HG03342 (cell line): ENCODE data around the gene FLYWCH2.
"Not testable (repeated sequence)": the region's sequence is repeated elsewhere in the genome, so short reads cannot be mapped to it uniquely, and the experiment has no call there.

Source experiments
- ATAC-seq: cut with Tn5 transposase; IDR thresholded peaks from one replicate; pipeline ENCODE4 v1.9.1; 2021; ENCODE audit warnings: mild to moderate bottlenecking, moderate library complexity; ENCODE audit not compliant: unreplicated experiment

FLYWCH2 gene

DNA sequence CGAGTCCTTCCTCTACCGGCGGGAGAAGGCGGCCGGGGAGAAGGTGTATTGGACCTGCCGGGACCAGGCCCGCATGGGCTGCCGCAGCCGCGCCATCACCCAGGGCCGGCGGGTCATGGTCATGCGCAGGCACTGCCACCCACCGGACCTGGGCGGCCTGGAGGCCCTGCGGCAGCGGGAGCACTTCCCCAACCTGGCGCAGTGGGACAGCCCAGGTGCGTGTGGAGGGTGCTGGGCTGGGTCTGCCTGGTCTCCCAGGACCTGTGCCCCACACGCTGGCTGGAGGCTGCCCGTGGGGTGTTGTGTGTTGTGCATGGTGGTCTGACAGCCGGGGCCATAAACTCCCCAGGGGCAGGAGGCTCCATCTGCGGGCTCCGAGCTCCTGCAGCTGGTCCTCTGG is 54.2 kb downstream of the FLYWCH2 start:
- no peak for ATAC-seq

- no peak for ATAC-seq
Measured at GRCh38 chr16:2938206-2938605, 55.2 kb downstream of the FLYWCH2 start.

GRCh38 chr16:2939968-2940367 is 57.0 kb downstream of the FLYWCH2 start:
- ATAC-seq = no peak

DNA sequence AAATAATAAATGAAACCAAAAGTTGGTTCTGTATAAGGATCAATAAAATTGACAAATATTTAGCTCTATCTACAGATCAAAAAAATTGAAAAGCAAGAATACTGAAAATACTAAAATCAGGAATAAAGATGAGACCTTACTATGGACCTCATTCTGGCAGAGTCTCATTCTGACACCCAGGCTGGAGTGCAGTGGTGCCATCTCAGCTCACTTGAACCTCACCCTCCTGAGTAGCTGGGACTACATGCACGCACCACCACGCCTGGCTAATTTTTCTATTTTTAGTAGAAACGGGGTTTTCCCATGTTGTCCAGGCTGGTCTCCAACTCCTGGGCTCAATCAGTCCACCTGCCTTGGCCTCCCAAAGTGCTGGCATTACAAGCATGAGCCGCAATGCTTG is 59.0 kb downstream of the FLYWCH2 start:
- ATAC-seq = no peak

DNA sequence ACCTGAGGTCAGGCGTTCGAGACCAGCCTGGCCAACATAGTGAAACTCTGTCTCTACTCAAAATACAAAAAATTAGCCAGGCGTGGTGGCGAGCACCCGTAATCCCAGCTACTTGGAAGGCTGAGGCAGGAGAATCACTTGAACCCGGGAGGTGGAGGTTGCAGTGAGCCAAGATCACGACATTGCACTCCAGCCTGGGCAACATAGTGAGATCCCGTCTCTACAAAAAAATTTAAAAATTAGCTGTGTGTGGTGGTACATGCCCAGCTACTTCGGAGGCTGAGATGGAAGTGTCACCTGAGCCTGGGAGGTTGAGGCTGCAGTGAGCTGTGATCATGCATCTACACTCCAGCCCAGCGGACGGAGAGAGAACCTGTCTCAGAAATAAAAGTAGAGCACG is 60.7 kb downstream of the FLYWCH2 start:
- ATAC-seq = not testable (repeated sequence)

DNA sequence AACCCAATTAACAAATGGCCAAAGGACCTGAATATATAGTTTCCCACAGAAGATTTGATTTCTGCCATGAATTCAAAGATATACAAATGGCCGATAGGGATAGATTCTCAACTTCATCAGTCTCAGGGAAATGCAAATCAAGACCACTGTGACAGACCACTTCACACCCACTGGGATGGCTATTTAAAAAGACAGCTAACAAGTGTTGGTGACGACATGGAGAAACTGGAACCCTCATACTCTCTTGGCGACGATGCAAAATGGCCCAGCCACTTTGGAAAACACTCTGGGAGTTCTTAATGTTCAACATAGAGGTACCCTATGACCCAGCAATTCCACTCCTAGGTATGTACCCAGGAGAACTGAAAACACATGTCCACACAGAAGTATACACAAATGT is 63.6 kb downstream of the FLYWCH2 start:
- no peak for ATAC-seq
